Activated CD4-positive, alpha-beta T cell treated with anti-CD3 and anti-CD28 coated beads for 36 hours (primary cell): Measurements from ENCODE around the gene CNTN1. TPM values are rescaled to one million over a fixed set of nuclear protein-coding genes. Genes with fewer than 3 reads are reported as not detected.

ENCODE experiments used
- ATAC-seq: fragments of 200-7000 bp; cut with Tn5 transposase; one replicate; pipeline ENCODE4 v1.10.0; 2021; ENCODE audit warnings: mild to moderate bottlenecking, moderate library complexity
- CTCF ChIA-PET: fragments of 350-600 bp; sonication (Branson Sonifier 250); formaldehyde crosslinking; loops from one replicate; lab custom pipeline; 2021; ENCODE audit warnings: antibody characterized with exemption; lab: Charles Lee
- POLR2A ChIA-PET: fragments of 350-600 bp; sonication (Branson Sonifier 250); formaldehyde crosslinking; loops from one replicate; lab custom pipeline; 2021; ENCODE audit warnings: antibody characterized with exemption, inconsistent platforms; lab: Charles Lee
- DNase-seq: peaks from one replicate; pipeline ENCODE4 v3.0.0-alpha.2; 2020
- H3K27ac Mint-ChIP-seq: one replicate; pipeline ENCODE4 v1.8.0; 2021; ENCODE audit warnings: mixed read lengths
- H3K27me3 Mint-ChIP-seq: one replicate; pipeline ENCODE4 v1.8.0; 2021; ENCODE audit warnings: mixed read lengths
- H3K36me3 Mint-ChIP-seq: one replicate; pipeline ENCODE4 v1.8.0; 2021; ENCODE audit warnings: low read depth, mixed read lengths
- H3K4me1 Mint-ChIP-seq: one replicate; pipeline ENCODE4 v1.8.0; 2021; ENCODE audit warnings: mixed read lengths
- H3K4me3 Mint-ChIP-seq: one replicate; pipeline ENCODE4 v1.8.0; 2021; ENCODE audit warnings: mild to moderate bottlenecking, moderate library complexity, mixed read lengths
- H3K9me3 Mint-ChIP-seq: one replicate; pipeline ENCODE4 v1.8.0; 2021; ENCODE audit warnings: low read depth, mixed read lengths
- intact Hi-C, 2 experiments: fragments of 100-400 bp; cut with DNase I in 1 of 2; cut with micrococcal nuclease in 1 of 2; formaldehyde crosslinking; loops; one replicate each; pipeline versions ENCODE4 v1.14.2 to v1.15.1; 2022 to 2024; cut with DNase I, micrococcal nuclease
- total RNA-seq, 2 experiments: library from RNA; stranded (reverse); gene quantifications; one replicate each; pipeline ENCODE4 v1.2.3, GENCODE V29; 2021

Gene CNTN1
- total RNA-seq, 2 experiments from 2014 or later: not detected

- CTCF ChIA-PET: no interaction called here
- DNase-seq: no peak
- H3K4me3 Mint-ChIP-seq: no peak overlapping the region
- H3K36me3 Mint-ChIP-seq: no peaks in the 10 kb centered on the region
- POLR2A ChIA-PET: no interaction called here
- no peaks in the 10 kb centered on the region for H3K27me3 Mint-ChIP-seq
- H3K4me1 Mint-ChIP-seq: no peaks in the 10 kb centered on the region
- no peak for ATAC-seq
- H3K27ac Mint-ChIP-seq: no peak overlapping the region
- intact Hi-C loops: no loop called here
- no peaks in the 10 kb centered on the region for H3K9me3 Mint-ChIP-seq
Measured at GRCh38 chr12:41101806-41102205, 409.6 kb downstream of the CNTN1 start.

- ChIA-PET CTCF (no interaction called here), POLR2A (no interaction called here)
- Mint-ChIP-seq H3K27me3 (no peaks in the 10 kb centered on the region), H3K9me3 (no peaks in the 10 kb centered on the region), H3K4me1 (no peaks in the 10 kb centered on the region), H3K36me3 (no peaks in the 10 kb centered on the region), H3K4me3 (no peak overlapping the region), H3K27ac (no peak overlapping the region)
- intact Hi-C loops: no loop called here
- DNase-seq (no peak), ATAC-seq (no peak)
Measured at GRCh38 chr12:41103614-41104013, 411.4 kb downstream of the CNTN1 start.

GRCh38 chr12:41106315-41106714, 414.1 kb downstream of the CNTN1 start:
- ChIA-PET CTCF (no interaction called here), POLR2A (no interaction called here)
- no peak overlapping the region for H3K27ac Mint-ChIP-seq
- intact Hi-C loops: no loop called here
- no peak overlapping the region for H3K4me3 Mint-ChIP-seq
- no peaks in the 10 kb centered on the region for H3K9me3 Mint-ChIP-seq
- H3K36me3 Mint-ChIP-seq: no peaks in the 10 kb centered on the region
- H3K4me1 Mint-ChIP-seq: no peaks in the 10 kb centered on the region
- DNase-seq (no peak), ATAC-seq (no peak)
- H3K27me3 Mint-ChIP-seq: no peaks in the 10 kb centered on the region

- Mint-ChIP-seq H3K4me1 (no peaks in the 10 kb centered on the region), H3K27ac (no peak overlapping the region), H3K36me3 (no peaks in the 10 kb centered on the region), H3K4me3 (no peak overlapping the region), H3K9me3 (no peaks in the 10 kb centered on the region), H3K27me3 (no peaks in the 10 kb centered on the region)
- POLR2A ChIA-PET: no interaction called here
- CTCF ChIA-PET: no interaction called here
- intact Hi-C loops: no loop called here
- DNase-seq: no peak
- no peak for ATAC-seq
Measured at GRCh38 chr12:41108032-41108431, 415.8 kb downstream of the CNTN1 start.

GRCh38 chr12:41112903-41113302, 420.7 kb downstream of the CNTN1 start:
- DNase-seq: no peak
- intact Hi-C loops: no loop called here
- Mint-ChIP-seq H3K36me3 (no peaks in the 10 kb centered on the region), H3K27ac (no peak overlapping the region), H3K4me1 (no peaks in the 10 kb centered on the region), H3K9me3 (no peaks in the 10 kb centered on the region), H3K4me3 (no peak overlapping the region), H3K27me3 (no peaks in the 10 kb centered on the region)
- POLR2A ChIA-PET: no interaction called here
- CTCF ChIA-PET: no interaction called here
- no peak for ATAC-seq

- Mint-ChIP-seq H3K27me3 (no peaks in the 10 kb centered on the region), H3K9me3 (no peaks in the 10 kb centered on the region), H3K4me1 (no peaks in the 10 kb centered on the region), H3K27ac (no peak overlapping the region), H3K36me3 (no peaks in the 10 kb centered on the region), H3K4me3 (no peak overlapping the region)
- intact Hi-C loops: no loop called here
- DNase-seq (no peak), ATAC-seq (no peak)
- ChIA-PET CTCF (no interaction called here), POLR2A (no interaction called here)
Measured at GRCh38 chr12:41120211-41120610, 428.0 kb downstream of the CNTN1 start.

- no peaks in the 10 kb centered on the region for H3K4me1 Mint-ChIP-seq
- no peaks in the 10 kb centered on the region for H3K9me3 Mint-ChIP-seq
- H3K27ac Mint-ChIP-seq: no peak overlapping the region
- ATAC-seq (no peak), DNase-seq (no peak)
- H3K4me3 Mint-ChIP-seq: no peak overlapping the region
- ChIA-PET POLR2A (no interaction called here), CTCF (no interaction called here)
- no peaks in the 10 kb centered on the region for H3K36me3 Mint-ChIP-seq
- no peaks in the 10 kb centered on the region for H3K27me3 Mint-ChIP-seq
- intact Hi-C loops: no loop called here
Measured at GRCh38 chr12:41121374-41121773, 429.1 kb downstream of the CNTN1 start.
